Epithelial cell of proximal tubule (primary cell): ENCODE results near the gene ELFN1. TPM values are rescaled to one million over a fixed set of nuclear protein-coding genes. Genes with fewer than 3 reads are reported as not detected.

Experiments used
- DNase-seq: peaks from one replicate; pipeline ENCODE4 v3.0.0-alpha.2; 2011; ENCODE audit warnings: low read depth
- H3K4me3 ChIP-seq: 2 replicates; pipeline ENCODE4 v1.5.1; 2011; ENCODE audit warnings: low read depth, mild to moderate bottlenecking, low read length
- total RNA-seq: library from RNA; depleted of rRNA; stranded (reverse); fragments of >200 nt; gene quantifications from 2 replicates; pipeline ENCODE4 v1.2.3, GENCODE V29; 2015
- TF ChIP-seq, protein P1 (sequence below): conservative IDR thresholded peaks from 2 replicates; pipeline ENCODE4 v1.5.1; 2012; ENCODE audit warnings: low read depth, mild to moderate bottlenecking, low read length

The ELFN1 gene
- total RNA-seq, 1 donor from 2014 or later: 0.23 TPM

DNA sequence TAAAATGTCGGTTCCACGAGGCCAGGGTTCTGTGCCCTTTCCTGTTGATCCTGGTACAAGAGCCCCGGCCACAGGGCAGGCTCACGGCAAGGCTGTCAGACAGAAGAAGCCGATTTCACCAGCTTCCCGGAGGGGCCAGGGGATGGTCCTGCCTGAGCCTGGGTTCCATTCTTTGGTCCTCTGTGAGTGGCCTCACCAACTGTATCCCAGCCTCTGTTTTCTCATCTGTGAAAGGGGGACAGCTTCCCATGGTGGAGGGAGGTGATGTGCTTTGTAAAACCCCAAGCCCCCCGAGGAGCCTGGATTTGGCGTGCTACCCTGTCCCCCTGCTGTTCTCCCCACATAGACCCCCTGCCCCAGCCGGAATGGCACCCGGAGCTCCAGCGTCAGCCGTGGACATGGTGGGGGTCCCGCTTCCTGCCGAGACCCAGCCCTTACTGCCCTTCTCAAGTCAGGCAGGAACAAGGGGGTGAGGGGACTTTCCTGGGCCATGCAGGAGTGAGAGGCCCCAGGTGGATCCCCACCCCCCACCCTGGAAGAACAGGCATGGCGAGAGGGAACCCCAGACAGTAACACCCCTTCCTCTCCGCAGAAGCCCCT is 28.3 kb upstream of the ELFN1 start:
- TF ChIP-seq, protein P1, sequence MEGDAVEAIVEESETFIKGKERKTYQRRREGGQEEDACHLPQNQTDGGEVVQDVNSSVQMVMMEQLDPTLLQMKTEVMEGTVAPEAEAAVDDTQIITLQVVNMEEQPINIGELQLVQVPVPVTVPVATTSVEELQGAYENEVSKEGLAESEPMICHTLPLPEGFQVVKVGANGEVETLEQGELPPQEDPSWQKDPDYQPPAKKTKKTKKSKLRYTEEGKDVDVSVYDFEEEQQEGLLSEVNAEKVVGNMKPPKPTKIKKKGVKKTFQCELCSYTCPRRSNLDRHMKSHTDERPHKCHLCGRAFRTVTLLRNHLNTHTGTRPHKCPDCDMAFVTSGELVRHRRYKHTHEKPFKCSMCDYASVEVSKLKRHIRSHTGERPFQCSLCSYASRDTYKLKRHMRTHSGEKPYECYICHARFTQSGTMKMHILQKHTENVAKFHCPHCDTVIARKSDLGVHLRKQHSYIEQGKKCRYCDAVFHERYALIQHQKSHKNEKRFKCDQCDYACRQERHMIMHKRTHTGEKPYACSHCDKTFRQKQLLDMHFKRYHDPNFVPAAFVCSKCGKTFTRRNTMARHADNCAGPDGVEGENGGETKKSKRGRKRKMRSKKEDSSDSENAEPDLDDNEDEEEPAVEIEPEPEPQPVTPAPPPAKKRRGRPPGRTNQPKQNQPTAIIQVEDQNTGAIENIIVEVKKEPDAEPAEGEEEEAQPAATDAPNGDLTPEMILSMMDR: no peak
- no peak for DNase-seq
- H3K4me3 ChIP-seq: no peak overlapping the region

DNA sequence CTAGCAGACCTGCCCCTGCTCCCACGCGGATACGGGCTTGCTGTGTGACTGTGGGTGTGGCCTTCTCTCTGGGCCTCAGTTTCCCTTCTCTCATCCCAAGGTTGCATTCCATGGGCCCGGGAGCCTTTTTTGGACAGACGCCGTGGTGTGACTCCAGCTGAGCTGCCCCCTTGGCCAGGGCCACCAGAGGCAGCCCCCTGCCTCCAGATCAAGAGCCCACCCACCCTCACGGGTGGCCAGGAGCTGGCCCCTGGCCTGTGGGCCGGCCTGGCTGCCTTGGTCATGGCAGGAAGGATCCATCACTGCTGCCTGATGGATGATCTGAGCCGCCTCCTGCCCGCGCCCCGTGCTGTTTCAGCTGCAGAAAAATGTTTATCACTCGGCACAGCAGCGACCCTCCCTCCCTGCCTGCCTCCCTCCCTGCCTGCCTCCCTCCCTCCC is 27.8 kb upstream of the ELFN1 start:
- H3K4me3 ChIP-seq: no peak overlapping the region
- TF ChIP-seq, protein P1: no peak
- DNase-seq: no peak

DNA sequence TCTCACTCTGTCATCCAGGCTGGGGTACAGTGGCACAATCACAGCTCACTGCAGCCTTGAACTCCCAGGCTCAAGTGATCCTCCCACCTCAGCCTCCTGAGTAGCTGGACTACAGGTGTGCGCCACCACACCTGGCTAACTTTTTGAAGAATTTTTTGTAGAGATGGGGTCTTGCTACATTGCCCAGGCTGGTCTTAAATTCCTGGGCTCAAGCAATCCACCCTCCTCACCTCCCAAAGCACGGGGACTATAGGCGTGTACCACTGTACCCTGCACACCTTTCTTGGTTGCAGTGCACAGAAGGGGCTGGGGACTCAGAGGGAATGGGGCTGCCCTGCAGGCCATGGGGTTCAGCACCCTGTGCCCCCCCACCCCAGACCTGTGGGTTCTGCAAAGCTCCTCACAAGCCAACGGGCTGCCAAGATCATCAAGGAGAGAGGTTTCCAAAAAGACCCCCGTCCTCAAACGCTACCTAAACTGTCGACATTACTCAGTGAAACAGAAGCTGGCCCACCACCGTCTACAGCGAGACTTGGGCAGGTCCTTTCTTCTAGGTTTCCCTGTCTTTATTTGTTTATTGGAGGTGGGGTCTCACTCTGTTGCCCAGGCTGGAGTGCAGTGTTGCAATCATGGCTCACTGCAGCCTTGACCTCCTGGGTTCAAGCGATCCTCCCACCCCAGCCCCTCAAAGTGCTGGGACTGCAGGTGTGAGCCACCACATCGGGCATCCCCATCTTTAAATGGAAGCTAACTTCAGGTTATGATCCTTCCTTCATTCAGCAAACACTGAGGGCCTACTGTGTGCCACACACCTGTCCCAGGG is 26.6 kb upstream of the ELFN1 start:
- TF ChIP-seq, protein P1: no peak
- H3K4me3 ChIP-seq: no peak overlapping the region
- DNase-seq: no peak

DNA sequence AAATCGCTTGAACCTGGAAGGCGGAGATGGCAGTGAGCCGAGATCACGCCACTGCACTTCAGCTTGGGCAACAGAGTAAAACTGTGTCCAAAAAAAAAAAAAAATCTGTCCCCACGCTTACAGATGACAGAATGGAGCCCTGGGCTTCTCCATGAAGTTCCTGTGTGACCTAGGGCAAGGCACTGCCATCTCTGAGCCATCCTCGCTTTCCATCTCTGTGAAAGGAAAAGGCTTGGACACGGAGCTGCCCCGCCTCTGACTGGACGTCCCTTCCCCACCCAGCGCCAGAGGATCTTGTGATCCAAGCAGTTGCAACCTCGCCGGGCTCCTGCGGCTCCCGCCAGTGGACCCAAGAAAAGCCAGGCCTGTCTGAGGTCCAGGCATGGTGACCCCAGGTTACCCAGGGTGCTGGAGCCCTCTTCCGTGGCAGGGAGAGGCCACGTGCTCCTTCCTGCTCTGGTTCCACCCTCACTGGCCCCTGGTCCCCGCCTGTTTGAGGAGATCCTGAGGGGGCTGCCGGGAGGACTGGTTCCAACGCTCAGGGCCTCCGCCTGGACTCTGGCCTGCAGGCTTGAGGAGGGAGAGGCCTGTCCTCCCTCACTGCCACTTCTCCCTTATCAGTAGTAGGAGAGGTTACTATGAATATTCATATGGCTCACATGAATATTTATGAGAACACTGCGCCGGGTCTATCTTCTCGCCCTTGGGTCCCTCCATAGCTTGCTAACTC is 25.6 kb upstream of the ELFN1 start:
- no peak for DNase-seq
- TF ChIP-seq, protein P1: no peak
- no peak overlapping the region for H3K4me3 ChIP-seq

DNA sequence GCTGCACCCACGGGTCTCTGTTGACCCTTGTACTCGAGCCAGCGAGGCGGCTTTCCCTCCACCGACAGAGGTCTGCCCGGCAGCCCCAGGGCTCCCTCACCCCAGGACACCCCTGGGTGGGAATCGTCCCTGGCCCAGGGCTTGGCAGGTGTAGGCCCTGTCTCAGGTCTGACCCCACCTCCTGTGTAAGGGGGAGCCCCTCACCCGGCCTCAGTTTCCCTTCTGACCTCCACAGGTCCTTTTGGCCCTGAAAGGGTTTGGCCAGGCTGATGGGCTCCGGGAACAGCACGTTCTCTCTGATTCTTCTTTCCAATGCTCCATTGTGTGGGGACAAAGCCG is 25.0 kb upstream of the ELFN1 start:
- no peak for DNase-seq
- TF ChIP-seq, protein P1: no peak

DNA sequence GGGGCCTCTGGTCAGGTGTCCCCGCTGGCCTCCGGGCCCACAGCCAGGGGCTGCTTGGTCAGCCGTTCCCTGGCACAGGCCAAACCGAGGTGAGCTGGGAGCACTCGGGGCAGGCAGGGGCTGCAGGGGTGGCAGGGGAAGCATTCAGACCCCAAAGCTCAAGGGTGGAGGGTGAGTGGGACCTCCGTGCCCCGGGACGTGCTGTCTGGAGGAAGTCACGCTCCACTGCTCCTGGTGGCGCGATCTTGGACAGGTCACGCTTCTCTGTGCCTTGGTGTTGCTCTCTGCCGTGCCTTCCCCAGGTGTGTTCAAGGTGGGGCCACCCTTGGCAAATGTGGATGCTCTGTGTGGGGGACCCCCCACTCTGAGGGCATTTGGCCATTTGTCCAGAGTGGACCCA is 24.6 kb upstream of the ELFN1 start:
- H3K4me3 ChIP-seq: no peak overlapping the region
- no peak for DNase-seq
- TF ChIP-seq, protein P1: no peak

More for the DNA sequence above, 25.0 kb upstream of the ELFN1 start:
- H3K4me3 ChIP-seq: no peak overlapping the region
